WTC11 (cell line): ENCODE measurements around the gene PALM3. TPM values are rescaled to one million over a fixed set of nuclear protein-coding genes. Genes with fewer than 3 reads are reported as not detected.

Experiments
- ATAC-seq: fragments of 200-7000 bp; cut with Tn5 transposase; 2 replicates; pipeline ENCODE4 v1.10.0; 2021; ENCODE audit warnings: mild to moderate bottlenecking, moderate library complexity
- CTCF ChIA-PET: fragments of 300-600 bp; sonication (Branson Sonifier 250); formaldehyde crosslinking; loops from one replicate; lab custom pipeline; 2021; ENCODE audit warnings: antibody characterized with exemption; lab: Charles Lee
- POLR2A ChIA-PET: fragments of 350-600 bp; sonication (Branson Sonifier 250); formaldehyde crosslinking; loops from one replicate; lab custom pipeline; 2021; ENCODE audit warnings: antibody characterized with exemption; lab: Charles Lee
- DNase-seq: peaks from one replicate; pipeline ENCODE4 v3.0.0; 2021; ENCODE audit warnings: low spot score
- H3K27ac Mint-ChIP-seq: 2 replicates; pipeline ENCODE4 v1.8.0; 2021; ENCODE audit warnings: mixed read lengths
- H3K27me3 Mint-ChIP-seq: 2 replicates; pipeline ENCODE4 v1.8.0; 2021; ENCODE audit warnings: low read depth, mild to moderate bottlenecking, moderate library complexity, mixed read lengths
- H3K36me3 Mint-ChIP-seq: 2 replicates; pipeline ENCODE4 v1.8.0; 2021; ENCODE audit warnings: mixed read lengths
- H3K4me1 Mint-ChIP-seq: 2 replicates; pipeline ENCODE4 v1.8.0; 2022; ENCODE audit warnings: mixed read lengths
- H3K4me3 Mint-ChIP-seq: 2 replicates; pipeline ENCODE4 v1.8.0; 2021; ENCODE audit warnings: mild to moderate bottlenecking, moderate library complexity, mixed read lengths
- H3K9me3 Mint-ChIP-seq: 2 replicates; pipeline ENCODE4 v1.8.0; 2021; ENCODE audit warnings: mixed read lengths
- CREB1 ChIP-seq: sonication (generic); formaldehyde crosslinking; IDR thresholded peaks from 2 replicates; pipeline ENCODE4 v1.8.0; 2023; ENCODE audit warnings: mild to moderate bottlenecking, missing genetic modification reagents
- ESRRA ChIP-seq: sonication (generic); formaldehyde crosslinking; IDR thresholded peaks from 2 replicates; pipeline ENCODE4 v1.8.1; 2022; ENCODE audit warnings: mild to moderate bottlenecking, missing genetic modification reagents, borderline replicate concordance
- FOXK1 ChIP-seq: sonication (generic); formaldehyde crosslinking; IDR thresholded peaks from 2 replicates; pipeline ENCODE4 v1.8.0; 2022; ENCODE audit warnings: mild to moderate bottlenecking, moderate library complexity, missing genetic modification reagents
- JUN ChIP-seq: sonication (generic); formaldehyde crosslinking; IDR thresholded peaks from 2 replicates; pipeline ENCODE4 v1.8.0; 2023; ENCODE audit warnings: mild to moderate bottlenecking, missing genetic modification reagents
- OVOL2 ChIP-seq: fragments of 250-450 bp; sonication (Bioruptor Pico); IDR thresholded peaks from 2 replicates; pipeline ENCODE4 v1.9.0; 2021; ENCODE audit warnings: mild to moderate bottlenecking, borderline replicate concordance
- ZNF317 ChIP-seq: sonication (generic); formaldehyde crosslinking; IDR thresholded peaks from 2 replicates; pipeline ENCODE4 v1.8.1; 2023; ENCODE audit warnings: low read depth, mild to moderate bottlenecking, moderate library complexity, missing genetic modification reagents, borderline replicate concordance
- ZNF423 ChIP-seq: fragments of 250-450 bp; sonication (Bioruptor Pico); IDR thresholded peaks from 2 replicates; pipeline ENCODE4 v2.1.2; 2022; ENCODE audit warnings: mild to moderate bottlenecking, moderate library complexity
- ZNF671 ChIP-seq: fragments of 250-450 bp; sonication (Bioruptor Pico); IDR thresholded peaks from 2 replicates; pipeline ENCODE4 v1.8.0; 2021; ENCODE audit warnings: mild to moderate bottlenecking
- total RNA-seq: library from RNA; stranded (reverse); gene quantifications from 3 replicates; pipeline ENCODE4 v1.2.3, GENCODE V29; 2021
- TF ChIP-seq, protein P1 (sequence below): sonication (generic); formaldehyde crosslinking; IDR thresholded peaks from 2 replicates; pipeline ENCODE4 v1.8.1; 2022; ENCODE audit warnings: low read depth, mild to moderate bottlenecking, moderate library complexity, missing genetic modification reagents, borderline replicate concordance
- TF ChIP-seq, protein P2 (sequence below): sonication (generic); formaldehyde crosslinking; IDR thresholded peaks from 2 replicates; pipeline ENCODE4 v1.8.0; 2023; ENCODE audit warnings: mild to moderate bottlenecking, missing genetic modification reagents
- TF ChIP-seq, protein P3 (sequence below): sonication (generic); formaldehyde crosslinking; IDR thresholded peaks from 2 replicates; pipeline ENCODE4 v1.8.0; 2023; ENCODE audit warnings: missing genetic modification reagents, mild to moderate bottlenecking, borderline replicate concordance
- TF ChIP-seq, protein P4 (sequence below): sonication (generic); formaldehyde crosslinking; IDR thresholded peaks from 2 replicates; pipeline ENCODE4 v1.8.0; 2022; ENCODE audit warnings: missing genetic modification reagents
- TF ChIP-seq, protein P5 (sequence below): sonication (generic); formaldehyde crosslinking; IDR thresholded peaks from 2 replicates; pipeline ENCODE4 v1.8.1; 2023; ENCODE audit warnings: mild to moderate bottlenecking, moderate library complexity, missing genetic modification reagents
- TF ChIP-seq, protein P6 (sequence below): sonication (generic); formaldehyde crosslinking; IDR thresholded peaks from 2 replicates; pipeline ENCODE4 v1.8.0; 2022; ENCODE audit warnings: mild to moderate bottlenecking, missing genetic modification reagents
- TF ChIP-seq, protein P7 (sequence below): sonication (generic); formaldehyde crosslinking; IDR thresholded peaks from 2 replicates; pipeline ENCODE4 v1.8.1; 2022; ENCODE audit warnings: missing genetic modification reagents, borderline replicate concordance

Gene PALM3
- total RNA-seq, 1 experiment from 2014 or later, result 31.1 TPM

DNA sequence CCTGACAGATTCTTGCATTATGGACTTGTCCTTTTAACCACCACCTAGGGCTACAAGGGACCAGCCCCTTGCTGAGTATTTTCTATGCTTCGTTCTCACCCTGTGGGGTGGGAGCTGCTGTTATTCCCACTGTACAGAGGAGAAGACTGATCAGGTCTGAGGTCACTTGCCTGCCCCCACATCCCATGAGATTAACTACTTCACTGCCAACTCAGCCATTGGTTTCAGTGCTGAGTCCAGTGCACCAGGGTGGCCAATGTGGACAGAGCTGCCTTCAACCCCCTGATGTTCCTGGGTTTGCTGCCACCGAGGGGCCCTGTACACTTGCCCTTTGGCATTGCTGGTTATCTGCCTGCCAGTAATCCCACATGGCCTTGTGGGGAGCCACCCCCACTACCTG, 48.8 kb upstream of the PALM3 start (continued):
- TF ChIP-seq, protein P1, sequence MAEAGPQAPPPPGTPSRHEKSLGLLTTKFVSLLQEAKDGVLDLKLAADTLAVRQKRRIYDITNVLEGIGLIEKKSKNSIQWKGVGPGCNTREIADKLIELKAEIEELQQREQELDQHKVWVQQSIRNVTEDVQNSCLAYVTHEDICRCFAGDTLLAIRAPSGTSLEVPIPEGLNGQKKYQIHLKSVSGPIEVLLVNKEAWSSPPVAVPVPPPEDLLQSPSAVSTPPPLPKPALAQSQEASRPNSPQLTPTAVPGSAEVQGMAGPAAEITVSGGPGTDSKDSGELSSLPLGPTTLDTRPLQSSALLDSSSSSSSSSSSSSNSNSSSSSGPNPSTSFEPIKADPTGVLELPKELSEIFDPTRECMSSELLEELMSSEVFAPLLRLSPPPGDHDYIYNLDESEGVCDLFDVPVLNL (CRISPR knock-in tag), result no peak
- no peak for TF ChIP-seq CREB1 (CRISPR knock-in tag)
- TF ChIP-seq, protein P2, sequence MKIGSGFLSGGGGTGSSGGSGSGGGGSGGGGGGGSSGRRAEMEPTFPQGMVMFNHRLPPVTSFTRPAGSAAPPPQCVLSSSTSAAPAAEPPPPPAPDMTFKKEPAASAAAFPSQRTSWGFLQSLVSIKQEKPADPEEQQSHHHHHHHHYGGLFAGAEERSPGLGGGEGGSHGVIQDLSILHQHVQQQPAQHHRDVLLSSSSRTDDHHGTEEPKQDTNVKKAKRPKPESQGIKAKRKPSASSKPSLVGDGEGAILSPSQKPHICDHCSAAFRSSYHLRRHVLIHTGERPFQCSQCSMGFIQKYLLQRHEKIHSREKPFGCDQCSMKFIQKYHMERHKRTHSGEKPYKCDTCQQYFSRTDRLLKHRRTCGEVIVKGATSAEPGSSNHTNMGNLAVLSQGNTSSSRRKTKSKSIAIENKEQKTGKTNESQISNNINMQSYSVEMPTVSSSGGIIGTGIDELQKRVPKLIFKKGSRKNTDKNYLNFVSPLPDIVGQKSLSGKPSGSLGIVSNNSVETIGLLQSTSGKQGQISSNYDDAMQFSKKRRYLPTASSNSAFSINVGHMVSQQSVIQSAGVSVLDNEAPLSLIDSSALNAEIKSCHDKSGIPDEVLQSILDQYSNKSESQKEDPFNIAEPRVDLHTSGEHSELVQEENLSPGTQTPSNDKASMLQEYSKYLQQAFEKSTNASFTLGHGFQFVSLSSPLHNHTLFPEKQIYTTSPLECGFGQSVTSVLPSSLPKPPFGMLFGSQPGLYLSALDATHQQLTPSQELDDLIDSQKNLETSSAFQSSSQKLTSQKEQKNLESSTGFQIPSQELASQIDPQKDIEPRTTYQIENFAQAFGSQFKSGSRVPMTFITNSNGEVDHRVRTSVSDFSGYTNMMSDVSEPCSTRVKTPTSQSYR (CRISPR knock-in tag), result no peak

DNA sequence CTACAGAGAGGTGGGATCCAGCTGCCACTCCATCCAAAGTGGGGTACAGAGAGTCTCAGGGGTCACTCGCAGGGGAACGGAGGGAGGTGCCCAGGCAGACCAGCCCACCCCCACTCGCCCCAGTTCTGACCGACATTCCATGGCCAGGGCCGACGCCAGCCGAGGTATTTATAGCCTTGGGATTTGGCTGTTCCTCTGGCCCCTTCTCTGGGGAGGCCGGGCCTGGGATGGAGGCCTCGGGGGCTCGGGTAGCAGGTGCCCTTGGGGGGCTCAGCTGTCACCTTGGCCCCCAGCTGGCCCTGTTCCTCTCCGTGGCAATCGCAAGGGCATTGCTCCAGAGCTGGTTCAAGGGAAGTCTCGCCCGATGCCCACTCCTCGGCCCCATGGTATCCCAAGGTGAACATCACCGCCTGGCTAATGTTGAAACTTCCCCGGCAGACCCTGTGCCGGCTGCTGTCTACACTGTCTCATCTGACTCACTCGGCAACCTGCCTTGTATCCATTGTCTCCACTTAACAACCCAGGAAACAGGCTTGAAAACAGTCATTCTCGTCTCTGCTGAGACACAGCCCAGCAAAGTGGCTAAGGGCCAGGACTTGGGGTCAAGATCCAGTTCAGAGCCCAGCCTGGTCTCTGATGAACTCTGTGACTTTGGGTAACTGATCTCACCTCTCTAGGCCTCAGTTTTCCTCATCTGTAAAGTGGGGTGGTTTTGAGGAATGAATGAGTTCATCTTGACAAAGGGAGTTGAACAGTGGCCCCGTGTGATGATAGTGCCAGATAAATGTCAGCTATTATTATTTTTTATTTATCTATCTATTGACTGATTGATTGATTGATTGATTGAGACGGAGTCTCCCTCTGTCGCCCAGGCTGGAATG, 45.9 kb upstream of the PALM3 start:
- TF ChIP-seq, protein P3, sequence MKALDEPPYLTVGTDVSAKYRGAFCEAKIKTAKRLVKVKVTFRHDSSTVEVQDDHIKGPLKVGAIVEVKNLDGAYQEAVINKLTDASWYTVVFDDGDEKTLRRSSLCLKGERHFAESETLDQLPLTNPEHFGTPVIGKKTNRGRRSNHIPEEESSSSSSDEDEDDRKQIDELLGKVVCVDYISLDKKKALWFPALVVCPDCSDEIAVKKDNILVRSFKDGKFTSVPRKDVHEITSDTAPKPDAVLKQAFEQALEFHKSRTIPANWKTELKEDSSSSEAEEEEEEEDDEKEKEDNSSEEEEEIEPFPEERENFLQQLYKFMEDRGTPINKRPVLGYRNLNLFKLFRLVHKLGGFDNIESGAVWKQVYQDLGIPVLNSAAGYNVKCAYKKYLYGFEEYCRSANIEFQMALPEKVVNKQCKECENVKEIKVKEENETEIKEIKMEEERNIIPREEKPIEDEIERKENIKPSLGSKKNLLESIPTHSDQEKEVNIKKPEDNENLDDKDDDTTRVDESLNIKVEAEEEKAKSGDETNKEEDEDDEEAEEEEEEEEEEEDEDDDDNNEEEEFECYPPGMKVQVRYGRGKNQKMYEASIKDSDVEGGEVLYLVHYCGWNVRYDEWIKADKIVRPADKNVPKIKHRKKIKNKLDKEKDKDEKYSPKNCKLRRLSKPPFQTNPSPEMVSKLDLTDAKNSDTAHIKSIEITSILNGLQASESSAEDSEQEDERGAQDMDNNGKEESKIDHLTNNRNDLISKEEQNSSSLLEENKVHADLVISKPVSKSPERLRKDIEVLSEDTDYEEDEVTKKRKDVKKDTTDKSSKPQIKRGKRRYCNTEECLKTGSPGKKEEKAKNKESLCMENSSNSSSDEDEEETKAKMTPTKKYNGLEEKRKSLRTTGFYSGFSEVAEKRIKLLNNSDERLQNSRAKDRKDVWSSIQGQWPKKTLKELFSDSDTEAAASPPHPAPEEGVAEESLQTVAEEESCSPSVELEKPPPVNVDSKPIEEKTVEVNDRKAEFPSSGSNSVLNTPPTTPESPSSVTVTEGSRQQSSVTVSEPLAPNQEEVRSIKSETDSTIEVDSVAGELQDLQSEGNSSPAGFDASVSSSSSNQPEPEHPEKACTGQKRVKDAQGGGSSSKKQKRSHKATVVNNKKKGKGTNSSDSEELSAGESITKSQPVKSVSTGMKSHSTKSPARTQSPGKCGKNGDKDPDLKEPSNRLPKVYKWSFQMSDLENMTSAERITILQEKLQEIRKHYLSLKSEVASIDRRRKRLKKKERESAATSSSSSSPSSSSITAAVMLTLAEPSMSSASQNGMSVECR (CRISPR knock-in tag), result no peak
- no peak for TF ChIP-seq OVOL2 (CRISPR knock-in tag)
- TF ChIP-seq ZNF317 (CRISPR knock-in tag), result no peak
- TF ChIP-seq ESRRA (CRISPR knock-in tag), result no peak
- peaks cover 10% of the 10 kb centered on the region for H3K4me1 Mint-ChIP-seq
- no peak for ATAC-seq
- no peaks in the 10 kb centered on the region for H3K9me3 Mint-ChIP-seq
- CTCF ChIA-PET, result interaction anchor here (0.6 to 1.4 kb wide), 2 partner anchors 29 to 67 kb away, joined by 3 to 4 read pairs; partner anchors contain the start of gene ASF1B
- H3K27me3 Mint-ChIP-seq, result no peaks in the 10 kb centered on the region
- H3K4me3 Mint-ChIP-seq, result no peak overlapping the region
- no peaks in the 10 kb centered on the region for H3K36me3 Mint-ChIP-seq
- H3K27ac Mint-ChIP-seq, result peak overlapping the region; percentile 79
- no peak for DNase-seq
- POLR2A ChIA-PET, result no interaction called here

DNA sequence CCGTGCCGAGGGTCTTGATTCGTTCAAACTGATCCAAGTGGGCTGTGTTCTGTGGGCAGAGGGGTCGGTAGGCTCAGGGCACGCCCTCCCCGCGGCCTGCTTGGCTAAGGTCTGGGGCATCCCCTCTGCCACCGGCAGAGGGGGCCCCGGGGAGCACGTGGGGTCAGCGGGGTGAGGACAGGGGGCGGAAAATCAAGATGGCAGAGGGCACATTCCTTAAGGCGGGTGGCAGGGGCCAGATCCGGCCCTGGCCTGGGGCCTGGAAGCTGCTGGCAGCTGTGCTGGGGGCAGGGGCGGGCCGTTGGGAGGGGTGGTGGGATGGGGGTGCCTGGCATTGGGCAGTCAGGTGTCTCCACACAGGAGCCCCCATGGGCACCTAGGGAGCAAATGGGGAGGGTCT, 45.0 kb upstream of the PALM3 start:
- no peaks in the 10 kb centered on the region for H3K27me3 Mint-ChIP-seq
- no peak overlapping the region for H3K4me3 Mint-ChIP-seq
- ATAC-seq (peak; percentile 60; the same call in 1 of the 2 replicates), DNase-seq (no peak)
- no peaks in the 10 kb centered on the region for H3K9me3 Mint-ChIP-seq
- peaks cover 4% of the 10 kb centered on the region for H3K4me1 Mint-ChIP-seq
- no peaks in the 10 kb centered on the region for H3K36me3 Mint-ChIP-seq
- H3K27ac Mint-ChIP-seq, result no peak overlapping the region
- ChIA-PET POLR2A (no interaction called here), CTCF (interaction anchor here (0.6 to 1.4 kb wide), 2 partner anchors 30 to 66 kb away, joined by 3 to 4 read pairs; partner anchors contain the start of gene ASF1B)
- TF ChIP-seq JUN (no peak), ZNF671 (CRISPR knock-in tag) (no peak), ZNF423 (CRISPR knock-in tag) (no peak), FOXK1 (CRISPR knock-in tag) (no peak)
- TF ChIP-seq, protein P4, sequence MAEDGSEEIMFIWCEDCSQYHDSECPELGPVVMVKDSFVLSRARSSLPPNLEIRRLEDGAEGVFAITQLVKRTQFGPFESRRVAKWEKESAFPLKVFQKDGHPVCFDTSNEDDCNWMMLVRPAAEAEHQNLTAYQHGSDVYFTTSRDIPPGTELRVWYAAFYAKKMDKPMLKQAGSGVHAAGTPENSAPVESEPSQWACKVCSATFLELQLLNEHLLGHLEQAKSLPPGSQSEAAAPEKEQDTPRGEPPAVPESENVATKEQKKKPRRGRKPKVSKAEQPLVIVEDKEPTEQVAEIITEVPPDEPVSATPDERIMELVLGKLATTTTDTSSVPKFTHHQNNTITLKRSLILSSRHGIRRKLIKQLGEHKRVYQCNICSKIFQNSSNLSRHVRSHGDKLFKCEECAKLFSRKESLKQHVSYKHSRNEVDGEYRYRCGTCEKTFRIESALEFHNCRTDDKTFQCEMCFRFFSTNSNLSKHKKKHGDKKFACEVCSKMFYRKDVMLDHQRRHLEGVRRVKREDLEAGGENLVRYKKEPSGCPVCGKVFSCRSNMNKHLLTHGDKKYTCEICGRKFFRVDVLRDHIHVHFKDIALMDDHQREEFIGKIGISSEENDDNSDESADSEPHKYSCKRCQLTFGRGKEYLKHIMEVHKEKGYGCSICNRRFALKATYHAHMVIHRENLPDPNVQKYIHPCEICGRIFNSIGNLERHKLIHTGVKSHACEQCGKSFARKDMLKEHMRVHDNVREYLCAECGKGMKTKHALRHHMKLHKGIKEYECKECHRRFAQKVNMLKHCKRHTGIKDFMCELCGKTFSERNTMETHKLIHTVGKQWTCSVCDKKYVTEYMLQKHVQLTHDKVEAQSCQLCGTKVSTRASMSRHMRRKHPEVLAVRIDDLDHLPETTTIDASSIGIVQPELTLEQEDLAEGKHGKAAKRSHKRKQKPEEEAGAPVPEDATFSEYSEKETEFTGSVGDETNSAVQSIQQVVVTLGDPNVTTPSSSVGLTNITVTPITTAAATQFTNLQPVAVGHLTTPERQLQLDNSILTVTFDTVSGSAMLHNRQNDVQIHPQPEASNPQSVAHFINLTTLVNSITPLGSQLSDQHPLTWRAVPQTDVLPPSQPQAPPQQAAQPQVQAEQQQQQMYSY, result no peak
- TF ChIP-seq, protein P5, sequence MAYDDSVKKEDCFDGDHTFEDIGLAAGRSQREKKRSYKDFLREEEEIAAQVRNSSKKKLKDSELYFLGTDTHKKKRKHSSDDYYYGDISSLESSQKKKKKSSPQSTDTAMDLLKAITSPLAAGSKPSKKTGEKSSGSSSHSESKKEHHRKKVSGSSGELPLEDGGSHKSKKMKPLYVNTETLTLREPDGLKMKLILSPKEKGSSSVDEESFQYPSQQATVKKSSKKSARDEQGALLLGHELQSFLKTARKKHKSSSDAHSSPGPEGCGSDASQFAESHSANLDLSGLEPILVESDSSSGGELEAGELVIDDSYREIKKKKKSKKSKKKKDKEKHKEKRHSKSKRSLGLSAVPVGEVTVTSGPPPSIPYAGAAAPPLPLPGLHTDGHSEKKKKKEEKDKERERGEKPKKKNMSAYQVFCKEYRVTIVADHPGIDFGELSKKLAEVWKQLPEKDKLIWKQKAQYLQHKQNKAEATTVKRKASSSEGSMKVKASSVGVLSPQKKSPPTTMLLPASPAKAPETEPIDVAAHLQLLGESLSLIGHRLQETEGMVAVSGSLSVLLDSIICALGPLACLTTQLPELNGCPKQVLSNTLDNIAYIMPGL (CRISPR knock-in tag), result no peak
- TF ChIP-seq, protein P6, sequence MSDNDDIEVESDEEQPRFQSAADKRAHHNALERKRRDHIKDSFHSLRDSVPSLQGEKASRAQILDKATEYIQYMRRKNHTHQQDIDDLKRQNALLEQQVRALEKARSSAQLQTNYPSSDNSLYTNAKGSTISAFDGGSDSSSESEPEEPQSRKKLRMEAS (CRISPR knock-in tag), result no peak
- TF ChIP-seq, protein P7, sequence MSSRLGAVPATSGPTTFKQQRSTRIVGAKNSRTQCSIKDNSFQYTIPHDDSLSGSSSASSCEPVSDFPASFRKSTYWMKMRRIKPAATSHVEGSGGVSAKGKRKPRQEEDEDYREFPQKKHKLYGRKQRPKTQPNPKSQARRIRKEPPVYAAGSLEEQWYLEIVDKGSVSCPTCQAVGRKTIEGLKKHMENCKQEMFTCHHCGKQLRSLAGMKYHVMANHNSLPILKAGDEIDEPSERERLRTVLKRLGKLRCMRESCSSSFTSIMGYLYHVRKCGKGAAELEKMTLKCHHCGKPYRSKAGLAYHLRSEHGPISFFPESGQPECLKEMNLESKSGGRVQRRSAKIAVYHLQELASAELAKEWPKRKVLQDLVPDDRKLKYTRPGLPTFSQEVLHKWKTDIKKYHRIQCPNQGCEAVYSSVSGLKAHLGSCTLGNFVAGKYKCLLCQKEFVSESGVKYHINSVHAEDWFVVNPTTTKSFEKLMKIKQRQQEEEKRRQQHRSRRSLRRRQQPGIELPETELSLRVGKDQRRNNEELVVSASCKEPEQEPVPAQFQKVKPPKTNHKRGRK (CRISPR knock-in tag), result no peak
